GM23338 (cell line): Measurements from ENCODE around the gene LPIN1. TPM values are rescaled to one million over a fixed set of nuclear protein-coding genes. Genes with fewer than 3 reads are reported as not detected.

Source experiments
- ATAC-seq: fragments of 200-7000 bp; cut with Tn5 transposase; 3 replicates; pipeline ENCODE4 v1.9.1; 2020
- DNase-seq: peaks from one replicate; pipeline ENCODE4 v3.0.0-alpha.2; 2015; ENCODE audit warnings: low spot score
- H2AFZ ChIP-seq: fragments of 200-600 bp; sonication (generic); 2 replicates; pipeline ENCODE4 v1.8.0; 2016; ENCODE audit warnings: antibody characterized with exemption, mild to moderate bottlenecking, moderate library complexity
- H3F3A ChIP-seq: fragments of 200-600 bp; sonication (generic); replicated peaks from 2 replicates; pipeline ENCODE4 v1.8.0; 2017; ENCODE audit warnings: antibody characterized with exemption, mixed run types, low read depth
- H3K27ac ChIP-seq: fragments of 200-600 bp; sonication (generic); 2 replicates; pipeline ENCODE4 v1.6.1; 2016; ENCODE audit warnings: low read depth
- H3K27me3 ChIP-seq: fragments of 200-600 bp; sonication (generic); 2 replicates; pipeline ENCODE4 v1.8.0; 2016; ENCODE audit warnings: mild to moderate bottlenecking, mixed run types, moderate library complexity; ENCODE audit not compliant: insufficient read depth
- H3K36me3 ChIP-seq: fragments of 200-600 bp; sonication (generic); 2 replicates; pipeline ENCODE4 v1.8.0; 2016; ENCODE audit warnings: mild to moderate bottlenecking; ENCODE audit not compliant: insufficient read depth
- H3K4me1 ChIP-seq: fragments of 200-600 bp; sonication (generic); 2 replicates; pipeline ENCODE4 v1.8.0; 2016; ENCODE audit warnings: mild to moderate bottlenecking, moderate library complexity; ENCODE audit not compliant: insufficient read depth
- H3K4me2 ChIP-seq: fragments of 200-600 bp; sonication (generic); 2 replicates; pipeline ENCODE4 v1.7.1; 2017; ENCODE audit warnings: mixed run types
- H3K4me3 ChIP-seq: fragments of 200-600 bp; sonication (generic); 2 replicates; pipeline ENCODE4 v1.6.1; 2016; ENCODE audit warnings: mixed run types
- H3K79me2 ChIP-seq: fragments of 200-600 bp; sonication (generic); replicated peaks from 2 replicates; pipeline ENCODE4 v1.8.0; 2017; ENCODE audit warnings: mild to moderate bottlenecking; ENCODE audit not compliant: insufficient read depth
- H3K9me2 ChIP-seq: fragments of 200-600 bp; sonication (generic); 2 replicates; pipeline ENCODE4 v1.8.0; 2017; ENCODE audit not compliant: insufficient read depth
- H4K20me1 ChIP-seq: fragments of 200-600 bp; sonication (generic); replicated peaks from 2 replicates; pipeline ENCODE4 v1.8.0; 2017; ENCODE audit warnings: mild to moderate bottlenecking; ENCODE audit not compliant: insufficient read depth
- H3K27ac Mint-ChIP-seq: 2 replicates; pipeline ENCODE4 v1.8.0; 2020; ENCODE audit warnings: inconsistent platforms, mild to moderate bottlenecking, moderate library complexity, mixed read lengths
- H3K27me3 Mint-ChIP-seq: 3 replicates; pipeline ENCODE4 v1.8.0; 2022; ENCODE audit warnings: low read depth, mild to moderate bottlenecking, moderate library complexity, mixed read lengths, inconsistent platforms; ENCODE audit not compliant: insufficient read depth, poor library complexity
- H3K36me3 Mint-ChIP-seq: 3 replicates; pipeline ENCODE4 v1.8.0; 2021; ENCODE audit warnings: low read depth, mild to moderate bottlenecking, inconsistent platforms, moderate library complexity, mixed read lengths
- H3K4me1 Mint-ChIP-seq: 3 replicates; pipeline ENCODE4 v1.8.0; 2020; ENCODE audit warnings: mild to moderate bottlenecking, inconsistent platforms, mixed read lengths
- H3K4me3 Mint-ChIP-seq: 3 replicates; pipeline ENCODE4 v1.8.0; 2021; ENCODE audit warnings: moderate library complexity, mild to moderate bottlenecking, inconsistent platforms, mixed read lengths
- H3K9me3 Mint-ChIP-seq: 3 replicates; pipeline ENCODE4 v1.8.0; 2020; ENCODE audit warnings: moderate library complexity, mild to moderate bottlenecking, inconsistent platforms, mixed read lengths
- EZH2 ChIP-seq: fragments of 200-600 bp; sonication (generic); IDR thresholded peaks from one replicate; pipeline ENCODE4 v1.8.0; 2017; ENCODE audit warnings: antibody characterized with exemption, mild to moderate bottlenecking, low read depth; ENCODE audit not compliant: unreplicated experiment
- JUNB ChIP-seq: IDR thresholded peaks from one replicate; pipeline ENCODE4 v1.6.1; 2016; ENCODE audit warnings: antibody characterized with exemption; ENCODE audit not compliant: unreplicated experiment
- NANOG ChIP-seq: IDR thresholded peaks from 2 replicates; pipeline ENCODE4 v1.6.1; 2016; ENCODE audit warnings: antibody characterized with exemption, borderline replicate concordance
- POLR2AphosphoS5 ChIP-seq: IDR thresholded peaks from 2 replicates; pipeline ENCODE4 v1.6.1; 2016; ENCODE audit warnings: antibody characterized with exemption, low read depth
- STAT1 ChIP-seq: IDR thresholded peaks from one replicate; pipeline ENCODE4 v1.6.1; 2016; ENCODE audit warnings: antibody characterized with exemption; ENCODE audit not compliant: unreplicated experiment
- ZNF114 ChIP-seq: fragments of 250-450 bp; sonication (Bioruptor Pico); IDR thresholded peaks from 2 replicates; pipeline ENCODE4 v1.5.0; 2020; ENCODE audit warnings: mild to moderate bottlenecking, moderate library complexity
- polyA plus RNA-seq: library from polyadenylated mRNA; unstranded; fragments of >200 nt; fragmentation: Nextera tagmentation; extraction: Ambion mirVana; gene quantifications from 2 replicates; pipeline ENCODE4 v1.2.1, GENCODE V29; 2016
- total RNA-seq: library from RNA; depleted of rRNA; stranded (reverse); fragments of >200 nt; shearing (Covaris generic); gene quantifications from 2 replicates; pipeline ENCODE4 v1.2.3, GENCODE V29; 2014
- TF ChIP-seq, protein P1 (sequence below): fragments of 250-450 bp; sonication (Bioruptor Pico); IDR thresholded peaks from 2 replicates; pipeline ENCODE4 v1.5.0; 2020; ENCODE audit warnings: mild to moderate bottlenecking, moderate library complexity
- TF ChIP-seq, protein P2 (sequence below): IDR thresholded peaks from one replicate; pipeline ENCODE4 v1.6.1; 2018; ENCODE audit warnings: antibody characterized with exemption; ENCODE audit not compliant: unreplicated experiment

LPIN1 gene
- total and polyA plus RNA-seq, 2 experiments from 2014 or later = 4.4 to 9.5 TPM

DNA sequence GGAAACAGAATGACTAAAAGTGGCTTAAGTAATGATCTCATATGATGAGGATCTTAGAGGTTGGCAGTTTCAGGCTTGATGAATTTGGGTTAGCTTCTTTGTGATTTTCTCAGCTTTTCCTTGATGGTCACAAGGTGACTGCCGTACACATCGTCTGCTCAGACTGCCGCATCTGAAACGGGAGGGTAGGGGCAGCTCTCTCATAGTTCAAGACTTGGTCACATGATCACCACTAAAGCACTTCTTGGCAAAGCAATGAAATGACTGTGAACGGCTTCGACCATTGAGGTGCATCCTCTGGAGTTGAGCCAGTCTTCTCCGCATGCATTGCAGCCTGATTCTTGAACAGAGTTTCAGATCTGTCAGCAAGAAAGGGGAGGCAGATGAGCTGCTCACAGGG, 43.8 kb downstream of the LPIN1 start:
- Mint-ChIP-seq H3K27me3 (peaks cover 3% of the 10 kb centered on the region), H3K4me3 (no peak overlapping the region), H3K9me3 (no peaks in the 10 kb centered on the region), H3K27ac (no peak overlapping the region), H3K4me1 (0 out of 3 replicates have a peak, but pooled peaks cover under 1% of the 10 kb centered on the region), H3K36me3 (peaks cover 19% of the 10 kb centered on the region)
- H3K79me2 ChIP-seq = no peaks in the 10 kb centered on the region
- H3K36me3 ChIP-seq = no peaks in the 10 kb centered on the region
- no peaks in the 10 kb centered on the region for H3K27me3 ChIP-seq
- no peaks in the 10 kb centered on the region for H4K20me1 ChIP-seq
- H3K4me3 ChIP-seq = no peak overlapping the region
- no peaks in the 10 kb centered on the region for H3F3A ChIP-seq
- no peak overlapping the region for H3K4me2 ChIP-seq
- DNase-seq = no peak
- TF ChIP-seq JUNB (no peak), STAT1 (no peak), EZH2 (no peak), ZNF114 (CRISPR knock-in tag) (no peak), NANOG (no peak), POLR2AphosphoS5 (no peak)
- TF ChIP-seq, protein P1, sequence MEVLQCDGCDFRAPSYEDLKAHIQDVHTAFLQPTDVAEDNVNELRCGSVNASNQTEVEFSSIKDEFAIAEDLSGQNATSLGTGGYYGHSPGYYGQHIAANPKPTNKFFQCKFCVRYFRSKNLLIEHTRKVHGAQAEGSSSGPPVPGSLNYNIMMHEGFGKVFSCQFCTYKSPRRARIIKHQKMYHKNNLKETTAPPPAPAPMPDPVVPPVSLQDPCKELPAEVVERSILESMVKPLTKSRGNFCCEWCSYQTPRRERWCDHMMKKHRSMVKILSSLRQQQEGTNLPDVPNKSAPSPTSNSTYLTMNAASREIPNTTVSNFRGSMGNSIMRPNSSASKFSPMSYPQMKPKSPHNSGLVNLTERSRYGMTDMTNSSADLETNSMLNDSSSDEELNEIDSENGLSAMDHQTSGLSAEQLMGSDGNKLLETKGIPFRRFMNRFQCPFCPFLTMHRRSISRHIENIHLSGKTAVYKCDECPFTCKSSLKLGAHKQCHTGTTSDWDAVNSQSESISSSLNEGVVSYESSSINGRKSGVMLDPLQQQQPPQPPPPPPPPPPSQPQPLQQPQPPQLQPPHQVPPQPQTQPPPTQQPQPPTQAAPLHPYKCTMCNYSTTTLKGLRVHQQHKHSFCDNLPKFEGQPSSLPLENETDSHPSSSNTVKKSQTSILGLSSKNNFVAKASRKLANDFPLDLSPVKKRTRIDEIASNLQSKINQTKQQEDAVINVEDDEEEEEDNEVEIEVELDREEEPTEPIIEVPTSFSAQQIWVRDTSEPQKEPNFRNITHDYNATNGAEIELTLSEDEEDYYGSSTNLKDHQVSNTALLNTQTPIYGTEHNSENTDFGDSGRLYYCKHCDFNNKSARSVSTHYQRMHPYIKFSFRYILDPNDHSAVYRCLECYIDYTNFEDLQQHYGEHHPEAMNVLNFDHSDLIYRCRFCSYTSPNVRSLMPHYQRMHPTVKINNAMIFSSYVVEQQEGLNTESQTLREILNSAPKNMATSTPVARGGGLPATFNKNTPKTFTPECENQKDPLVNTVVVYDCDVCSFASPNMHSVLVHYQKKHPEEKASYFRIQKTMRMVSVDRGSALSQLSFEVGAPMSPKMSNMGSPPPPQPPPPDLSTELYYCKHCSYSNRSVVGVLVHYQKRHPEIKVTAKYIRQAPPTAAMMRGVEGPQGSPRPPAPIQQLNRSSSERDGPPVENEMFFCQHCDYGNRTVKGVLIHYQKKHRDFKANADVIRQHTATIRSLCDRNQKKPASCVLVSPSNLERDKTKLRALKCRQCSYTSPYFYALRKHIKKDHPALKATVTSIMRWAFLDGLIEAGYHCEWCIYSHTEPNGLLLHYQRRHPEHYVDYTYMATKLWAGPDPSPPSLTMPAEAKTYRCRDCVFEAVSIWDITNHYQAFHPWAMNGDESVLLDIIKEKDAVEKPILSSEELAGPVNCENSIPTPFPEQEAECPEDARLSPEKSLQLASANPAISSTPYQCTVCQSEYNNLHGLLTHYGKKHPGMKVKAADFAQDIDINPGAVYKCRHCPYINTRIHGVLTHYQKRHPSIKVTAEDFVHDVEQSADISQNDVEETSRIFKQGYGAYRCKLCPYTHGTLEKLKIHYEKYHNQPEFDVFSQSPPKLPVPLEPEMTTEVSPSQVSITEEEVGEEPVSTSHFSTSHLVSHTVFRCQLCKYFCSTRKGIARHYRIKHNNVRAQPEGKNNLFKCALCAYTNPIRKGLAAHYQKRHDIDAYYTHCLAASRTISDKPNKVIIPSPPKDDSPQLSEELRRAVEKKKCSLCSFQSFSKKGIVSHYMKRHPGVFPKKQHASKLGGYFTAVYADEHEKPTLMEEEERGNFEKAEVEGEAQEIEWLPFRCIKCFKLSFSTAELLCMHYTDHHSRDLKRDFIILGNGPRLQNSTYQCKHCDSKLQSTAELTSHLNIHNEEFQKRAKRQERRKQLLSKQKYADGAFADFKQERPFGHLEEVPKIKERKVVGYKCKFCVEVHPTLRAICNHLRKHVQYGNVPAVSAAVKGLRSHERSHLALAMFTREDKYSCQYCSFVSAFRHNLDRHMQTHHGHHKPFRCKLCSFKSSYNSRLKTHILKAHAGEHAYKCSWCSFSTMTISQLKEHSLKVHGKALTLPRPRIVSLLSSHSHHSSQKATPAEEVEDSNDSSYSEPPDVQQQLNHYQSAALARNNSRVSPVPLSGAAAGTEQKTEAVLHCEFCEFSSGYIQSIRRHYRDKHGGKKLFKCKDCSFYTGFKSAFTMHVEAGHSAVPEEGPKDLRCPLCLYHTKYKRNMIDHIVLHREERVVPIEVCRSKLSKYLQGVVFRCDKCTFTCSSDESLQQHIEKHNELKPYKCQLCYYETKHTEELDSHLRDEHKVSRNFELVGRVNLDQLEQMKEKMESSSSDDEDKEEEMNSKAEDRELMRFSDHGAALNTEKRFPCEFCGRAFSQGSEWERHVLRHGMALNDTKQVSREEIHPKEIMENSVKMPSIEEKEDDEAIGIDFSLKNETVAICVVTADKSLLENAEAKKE (CRISPR knock-in tag) = no peak
- TF ChIP-seq, protein P2, sequence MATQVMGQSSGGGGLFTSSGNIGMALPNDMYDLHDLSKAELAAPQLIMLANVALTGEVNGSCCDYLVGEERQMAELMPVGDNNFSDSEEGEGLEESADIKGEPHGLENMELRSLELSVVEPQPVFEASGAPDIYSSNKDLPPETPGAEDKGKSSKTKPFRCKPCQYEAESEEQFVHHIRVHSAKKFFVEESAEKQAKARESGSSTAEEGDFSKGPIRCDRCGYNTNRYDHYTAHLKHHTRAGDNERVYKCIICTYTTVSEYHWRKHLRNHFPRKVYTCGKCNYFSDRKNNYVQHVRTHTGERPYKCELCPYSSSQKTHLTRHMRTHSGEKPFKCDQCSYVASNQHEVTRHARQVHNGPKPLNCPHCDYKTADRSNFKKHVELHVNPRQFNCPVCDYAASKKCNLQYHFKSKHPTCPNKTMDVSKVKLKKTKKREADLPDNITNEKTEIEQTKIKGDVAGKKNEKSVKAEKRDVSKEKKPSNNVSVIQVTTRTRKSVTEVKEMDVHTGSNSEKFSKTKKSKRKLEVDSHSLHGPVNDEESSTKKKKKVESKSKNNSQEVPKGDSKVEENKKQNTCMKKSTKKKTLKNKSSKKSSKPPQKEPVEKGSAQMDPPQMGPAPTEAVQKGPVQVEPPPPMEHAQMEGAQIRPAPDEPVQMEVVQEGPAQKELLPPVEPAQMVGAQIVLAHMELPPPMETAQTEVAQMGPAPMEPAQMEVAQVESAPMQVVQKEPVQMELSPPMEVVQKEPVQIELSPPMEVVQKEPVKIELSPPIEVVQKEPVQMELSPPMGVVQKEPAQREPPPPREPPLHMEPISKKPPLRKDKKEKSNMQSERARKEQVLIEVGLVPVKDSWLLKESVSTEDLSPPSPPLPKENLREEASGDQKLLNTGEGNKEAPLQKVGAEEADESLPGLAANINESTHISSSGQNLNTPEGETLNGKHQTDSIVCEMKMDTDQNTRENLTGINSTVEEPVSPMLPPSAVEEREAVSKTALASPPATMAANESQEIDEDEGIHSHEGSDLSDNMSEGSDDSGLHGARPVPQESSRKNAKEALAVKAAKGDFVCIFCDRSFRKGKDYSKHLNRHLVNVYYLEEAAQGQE = no peak
- no peaks in the 10 kb centered on the region for H3K4me1 ChIP-seq
- H3K9me2 ChIP-seq = no peaks in the 10 kb centered on the region
- H3K27ac ChIP-seq = no peak overlapping the region
- ATAC-seq = no peak
- H2AFZ ChIP-seq = no peak overlapping the region
